ENCODE data around the gene VSTM2B.

- TF ChIP-seq CTCF (IDR thresholded peaks at IDR 0.05; ENCODE audit: low read depth, low read length): no peak
- TF ChIP-seq EZH2phosphoT487 (IDR thresholded peaks at IDR 0.05; ENCODE audit: low read depth): no peak
These were observed 17.6 kb downstream of the VSTM2B start for GRCh38 chr19:29543381-29543780.
